Activated CD8-positive, alpha-beta memory T cell treated with anti-CD3 and anti-CD28 coated beads for 48 hours (primary cell): ENCODE measurements around the gene RPAIN.

Experiments used
- DNase-seq, 3 experiments: peaks; one replicate each; pipeline ENCODE4 v3.0.0-alpha.2; 2020; ENCODE audit warnings: low read depth in 2 of 3, low spot score in 2 of 3

The RPAIN gene

DNA sequence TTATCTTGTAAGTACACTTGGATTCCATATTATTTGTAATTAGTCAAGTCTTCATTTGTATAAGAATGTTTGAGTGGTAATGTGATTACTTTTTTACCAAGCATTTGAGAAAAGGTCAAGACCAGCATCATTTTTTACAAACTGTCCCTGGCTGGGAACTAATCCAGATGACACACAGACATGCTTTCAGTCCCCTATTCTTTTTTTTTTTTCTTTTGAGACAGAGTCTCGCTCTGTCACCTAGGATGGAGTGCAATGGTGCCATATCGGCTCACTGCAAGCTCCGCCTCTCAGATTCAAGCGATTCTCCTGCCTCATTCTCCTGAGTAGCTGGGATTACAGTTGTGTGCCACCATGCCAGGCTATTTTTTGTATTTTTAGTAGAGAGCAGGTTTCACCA, 61.5 kb downstream of the RPAIN start:
- no peak for DNase-seq
